GM23338 (cell line): ENCODE measurements around the gene COL8A1. TPM values are rescaled to one million over a fixed set of nuclear protein-coding genes. Genes with fewer than 3 reads are reported as not detected.

ENCODE experiments used
- ETS1 ChIP-seq: IDR thresholded peaks from 2 replicates; pipeline ENCODE4 v1.6.1; 2016; ENCODE audit warnings: antibody characterized with exemption
- EZH2 ChIP-seq: fragments of 200-600 bp; sonication (generic); IDR thresholded peaks from one replicate; pipeline ENCODE4 v1.8.0; 2017; ENCODE audit warnings: antibody characterized with exemption, mild to moderate bottlenecking, low read depth; ENCODE audit not compliant: unreplicated experiment
- JUNB ChIP-seq: IDR thresholded peaks from one replicate; pipeline ENCODE4 v1.6.1; 2016; ENCODE audit warnings: antibody characterized with exemption; ENCODE audit not compliant: unreplicated experiment
- NANOG ChIP-seq: IDR thresholded peaks from 2 replicates; pipeline ENCODE4 v1.6.1; 2016; ENCODE audit warnings: antibody characterized with exemption, borderline replicate concordance
- REST ChIP-seq: IDR thresholded peaks from one replicate; pipeline ENCODE4 v1.6.1; 2018; ENCODE audit warnings: antibody characterized with exemption; ENCODE audit not compliant: unreplicated experiment
- ZNF462 ChIP-seq: fragments of 250-450 bp; sonication (Bioruptor Pico); IDR thresholded peaks from 2 replicates; pipeline ENCODE4 v1.5.0; 2020; ENCODE audit warnings: mild to moderate bottlenecking, moderate library complexity
- polyA plus RNA-seq: library from polyadenylated mRNA; unstranded; fragments of >200 nt; fragmentation: Nextera tagmentation; extraction: Ambion mirVana; gene quantifications from 2 replicates; pipeline ENCODE4 v1.2.1, GENCODE V29; 2016
- total RNA-seq: library from RNA; depleted of rRNA; stranded (reverse); fragments of >200 nt; shearing (Covaris generic); gene quantifications from 2 replicates; pipeline ENCODE4 v1.2.3, GENCODE V29; 2014

Gene COL8A1
- total and polyA plus RNA-seq, 2 experiments from 2014 or later: 0.26 to 0.97 TPM

- TF ChIP-seq ZNF462: no peak
- TF ChIP-seq JUNB: no peak
- no peak for TF ChIP-seq NANOG
- no peak for TF ChIP-seq EZH2
- TF ChIP-seq REST: no peak
- no peak for TF ChIP-seq ETS1
Observed at GRCh38 chr3:99633887-99634558, 4.4 kb upstream of the COL8A1 start (continued).
